ENCODE data around the gene NKD2. TPM values are rescaled to one million over a fixed set of nuclear protein-coding genes. Genes with fewer than 3 reads are reported as not detected.

The NKD2 gene
- total and polyA plus RNA-seq, 9 of the 15 experiments (the other 6 are each of a cell fraction or from before 2014, with no cell fraction given), result 0.09 to 0.64 (median 0.27) TPM; not detected in 5

- no peak for TF ChIP-seq MTA3 (IDR thresholded peaks at IDR 0.05; ENCODE audit: borderline replicate concordance)
- TF ChIP-seq ZNF143 (CRISPR knock-in tag; IDR thresholded peaks at IDR 0.05), result no peak
These were observed 7.0 kb upstream of the NKD2 start (continued) for GRCh38 chr5:1001406-1002270.

GRCh38 chr5:1002271-1002546 lies 6.4 kb upstream of the NKD2 start:
- Histone ChIP-seq H3K27me3 (ENCODE audit: control insufficient read depth in 2 of 2, insufficient read depth in 2 of 2, low read length in 2 of 2) (peaks cover 31 to 82% of the 10 kb centered on the region in 2 experiments; a peak in 4 of 5 replicates), H3K4me2 (ENCODE audit: insufficient read depth, low read length) (no peak overlapping the region), H3K79me2 (ENCODE audit: control insufficient read depth, insufficient read depth, low read length) (no peaks in the 10 kb centered on the region), H3K27ac (ENCODE audit: extremely low read depth, low read depth, low read length) (no peak overlapping the region), H3K9me1 (ENCODE audit: control insufficient read depth, insufficient read depth, low read length) (no peaks in the 10 kb centered on the region), H4K20me1 (replicated peaks; ENCODE audit: control insufficient read depth, insufficient read depth, low read length) (peaks cover 27% of the 10 kb centered on the region; the same call in 1 of the 2 replicates), H2AFZ (ENCODE audit: low read depth, low read length) (no peak overlapping the region), H3K4me1 (replicated peaks in 1 of 2; ENCODE audit: control insufficient read depth in 2 of 2, insufficient read depth in 2 of 2, low read length in 2 of 2) (peaks cover 1 to 26% of the 10 kb centered on the region in 2 experiments; a peak in 4 of 5 replicates), H3K9me3 (replicated peaks; ENCODE audit: control insufficient read depth, insufficient read depth, low read depth, low read length) (no peaks in the 10 kb centered on the region), H3K36me3 (ENCODE audit: control insufficient read depth, insufficient read depth, low read length) (no peaks in the 10 kb centered on the region), H3K9ac (ENCODE audit: insufficient read depth in 1 of 2, low read depth in 2 of 2, low read length in 2 of 2) (no peak overlapping the region), H3K4me3 (no peak overlapping the region)
- FAIRE-seq, result no peak
- ChIA-PET POLR2A (interaction anchor here (1.1 kb wide), 1 partner anchor 12 kb away, joined by 3 read pairs; no protein-coding TSS in a partner anchor), CTCF (ENCODE audit: low intra/inter-chr PET ratio) (no interaction called here)
- DNase-seq (ENCODE audit: extremely low read depth in 1 of 4, low spot score in 3 of 4), result no peak
- no TSS peak for BruUV-seq (replicated peaks)
- in situ Hi-C loops (cut with MboI), result no loop called here
- intact Hi-C loops (cut with micrococcal nuclease), result no loop called here
- ATAC-seq, result no peak
- WGBS (ENCODE audit: insufficient coverage, low coverage, missing lambda C conversion rate), result 5% methylated on average over 4 of the region's 4 CpGs
- TF ChIP-seq CCAR2 (IDR thresholded peaks at IDR 0.05; ENCODE audit: low read depth, low read length) (no peak), SREBF1 (IDR thresholded peaks at IDR 0.05; ENCODE audit: borderline replicate concordance, low read depth, low read length) (no peak), TEAD1 (CRISPR knock-in tag; IDR thresholded peaks at IDR 0.05) (no peak), MAFG (tag; conservative IDR thresholded peaks at IDR 0.05) (no peak), RBBP5 (IDR thresholded peaks at IDR 0.05; ENCODE audit: borderline replicate concordance, insufficient read depth, low read length, poor library complexity, severe bottlenecking) (no peak), RFX7 (CRISPR knock-in tag; IDR thresholded peaks at IDR 0.05) (no peak), ZNF347 (CRISPR knock-in tag; IDR thresholded peaks at IDR 0.05; ENCODE audit: low read depth) (no peak), KLF6 (CRISPR knock-in tag; IDR thresholded peaks at IDR 0.05; ENCODE audit: borderline replicate concordance) (no peak), FIP1L1 (IDR thresholded peaks at IDR 0.05; ENCODE audit: low read depth, low read length, poor library complexity, severe bottlenecking) (no peak), TFAP4 (CRISPR knock-in tag; IDR thresholded peaks at IDR 0.05; ENCODE audit: borderline replicate concordance) (no peak), GMEB1 (CRISPR knock-in tag; IDR thresholded peaks at IDR 0.05) (no peak), FOXK2 (conservative IDR thresholded peaks at IDR 0.05 in 1 of 2, IDR thresholded peaks at IDR 0.05 in 1 of 2; ENCODE audit: low read depth in 2 of 2) (no peak), PHF20 (IDR thresholded peaks at IDR 0.05; ENCODE audit: partially characterized antibody) (no peak), ZNF696 (CRISPR knock-in tag; conservative IDR thresholded peaks at IDR 0.05) (no peak), ZBTB43 (CRISPR knock-in tag; IDR thresholded peaks at IDR 0.05) (no peak)

Measured in K562 (cell line).